MG63 (cell line): Measurements from ENCODE around the gene KRT2. TPM values are rescaled to one million over a fixed set of nuclear protein-coding genes. Genes with fewer than 3 reads are reported as not detected.

Experiments
- DNase-seq: peaks from one replicate; pipeline ENCODE4 v3.0.0-alpha.2; 2020
- H3K27me3 ChIP-seq: fragments of 250-450 bp; sonication (Bioruptor Pico); 2 replicates; pipeline ENCODE4 v1.5.1; 2020; ENCODE audit warnings: mild to moderate bottlenecking, moderate library complexity
- H3K36me3 ChIP-seq: fragments of 250-450 bp; sonication (Bioruptor Pico); 2 replicates; pipeline ENCODE4 v1.5.1; 2020; ENCODE audit warnings: mild to moderate bottlenecking, moderate library complexity
- H3K4me3 ChIP-seq: fragments of 250-450 bp; sonication (Bioruptor Pico); 2 replicates; pipeline ENCODE4 v1.5.1; 2020; ENCODE audit warnings: mild to moderate bottlenecking, moderate library complexity
- H3K9me3 ChIP-seq: fragments of 250-450 bp; sonication (Bioruptor Pico); 2 replicates; pipeline ENCODE4 v1.5.1; 2020; ENCODE audit warnings: mild to moderate bottlenecking, moderate library complexity
- total RNA-seq: library from RNA; depleted of rRNA; stranded (reverse); fragments of >200 nt; shearing (Covaris generic); gene quantifications from 2 replicates; pipeline ENCODE4 v1.2.3, GENCODE V29; 2014; ENCODE audit warnings: low replicate concordance

Gene KRT2
- total RNA-seq, 1 experiment from 2014 or later = not detected

GRCh38 chr12:52687497-52688385, 35.7 kb upstream of the KRT2 start:
- Histone ChIP-seq H3K4me3 (no peak overlapping the region), H3K27me3 (peaks cover 5% of the 10 kb centered on the region), H3K9me3 (no peaks in the 10 kb centered on the region), H3K36me3 (no peaks in the 10 kb centered on the region)
- DNase-seq = no peak

- Histone ChIP-seq H3K4me3 (no peak overlapping the region), H3K9me3 (no peaks in the 10 kb centered on the region), H3K36me3 (no peaks in the 10 kb centered on the region), H3K27me3 (peaks cover 5% of the 10 kb centered on the region)
- DNase-seq = no peak
Observed at GRCh38 chr12:52686756-52687487, 34.9 kb upstream of the KRT2 start.

GRCh38 chr12:52686063-52686462, 34.1 kb upstream of the KRT2 start:
- DNase-seq = no peak
- peaks cover 3% of the 10 kb centered on the region for H3K27me3 ChIP-seq
- no peaks in the 10 kb centered on the region for H3K36me3 ChIP-seq
- H3K4me3 ChIP-seq = no peak overlapping the region
- H3K9me3 ChIP-seq = no peaks in the 10 kb centered on the region

- Histone ChIP-seq H3K4me3 (no peak overlapping the region), H3K27me3 (peaks cover 3% of the 10 kb centered on the region), H3K9me3 (no peaks in the 10 kb centered on the region), H3K36me3 (no peaks in the 10 kb centered on the region)
- DNase-seq = no peak
Observed at GRCh38 chr12:52685406-52685890, 33.4 kb upstream of the KRT2 start.

- Histone ChIP-seq H3K9me3 (no peaks in the 10 kb centered on the region), H3K36me3 (no peaks in the 10 kb centered on the region), H3K27me3 (peaks cover 7% of the 10 kb centered on the region), H3K4me3 (no peak overlapping the region)
- DNase-seq = no peak
Observed at GRCh38 chr12:52684431-52684830, 32.4 kb upstream of the KRT2 start.

GRCh38 chr12:52683575-52684300, 31.7 kb upstream of the KRT2 start:
- peaks cover 11% of the 10 kb centered on the region for H3K27me3 ChIP-seq

GRCh38 chr12:52682938-52683574, 31.0 kb upstream of the KRT2 start:
- Histone ChIP-seq H3K4me3 (no peak overlapping the region), H3K9me3 (no peaks in the 10 kb centered on the region), H3K36me3 (no peaks in the 10 kb centered on the region), H3K27me3 (peaks cover 17% of the 10 kb centered on the region)
- no peak for DNase-seq

More at GRCh38 chr12:52683575-52684300, 31.7 kb upstream of the KRT2 start:
- no peaks in the 10 kb centered on the region for H3K9me3 ChIP-seq
- no peak for DNase-seq
- no peak overlapping the region for H3K4me3 ChIP-seq
- no peaks in the 10 kb centered on the region for H3K36me3 ChIP-seq

GRCh38 chr12:52682381-52682660, 30.3 kb upstream of the KRT2 start:
- Histone ChIP-seq H3K9me3 (no peaks in the 10 kb centered on the region), H3K27me3 (peaks cover 17% of the 10 kb centered on the region), H3K36me3 (no peaks in the 10 kb centered on the region), H3K4me3 (no peak overlapping the region)
- DNase-seq = no peak

- Histone ChIP-seq H3K9me3 (no peaks in the 10 kb centered on the region), H3K27me3 (peaks cover 17% of the 10 kb centered on the region), H3K36me3 (no peaks in the 10 kb centered on the region), H3K4me3 (no peak overlapping the region)
- DNase-seq = no peak
Observed at GRCh38 chr12:52681526-52682380, 29.7 kb upstream of the KRT2 start.

- no peaks in the 10 kb centered on the region for H3K36me3 ChIP-seq
- no peak within 1 kb of the TSS for H3K4me3 ChIP-seq
- peaks cover 17% of the 10 kb centered on the region for H3K27me3 ChIP-seq
- DNase-seq = no peak
- H3K9me3 ChIP-seq = no peaks in the 10 kb centered on the region
Observed at GRCh38 chr12:52680363-52680762, 28.4 kb upstream of the KRT2 start, which contains the start of gene KRT1. Gene KRT1 (minus strand): TSS chr12:52680407. CDS start chr12:52680348, 59 bp downstream.

GRCh38 chr12:52679875-52680274, 27.9 kb upstream of the KRT2 start:
- Histone ChIP-seq H3K9me3 (no peaks in the 10 kb centered on the region), H3K36me3 (no peaks in the 10 kb centered on the region), H3K27me3 (peaks cover 17% of the 10 kb centered on the region), H3K4me3 (no peak overlapping the region)
- no peak for DNase-seq

GRCh38 chr12:52677671-52678070, 25.7 kb upstream of the KRT2 start:
- H3K36me3 ChIP-seq = no peaks in the 10 kb centered on the region
- H3K27me3 ChIP-seq = peaks cover 19% of the 10 kb centered on the region
- DNase-seq = no peak
- no peaks in the 10 kb centered on the region for H3K9me3 ChIP-seq
- no peak overlapping the region for H3K4me3 ChIP-seq

- H3K36me3 ChIP-seq = no peaks in the 10 kb centered on the region
- no peak for DNase-seq
- peaks cover 19% of the 10 kb centered on the region for H3K27me3 ChIP-seq
- no peaks in the 10 kb centered on the region for H3K9me3 ChIP-seq
- H3K4me3 ChIP-seq = no peak overlapping the region
Observed at GRCh38 chr12:52677126-52677525, 25.1 kb upstream of the KRT2 start.

GRCh38 chr12:52676163-52676562, 24.2 kb upstream of the KRT2 start:
- peaks cover 19% of the 10 kb centered on the region for H3K27me3 ChIP-seq
- no peak for DNase-seq
- no peak overlapping the region for H3K4me3 ChIP-seq
- H3K36me3 ChIP-seq = no peaks in the 10 kb centered on the region
- H3K9me3 ChIP-seq = no peaks in the 10 kb centered on the region

GRCh38 chr12:52675301-52675701, 23.3 kb upstream of the KRT2 start:
- no peaks in the 10 kb centered on the region for H3K36me3 ChIP-seq
- no peaks in the 10 kb centered on the region for H3K9me3 ChIP-seq
- peaks cover 16% of the 10 kb centered on the region for H3K27me3 ChIP-seq

GRCh38 chr12:52674433-52674775, 22.4 kb upstream of the KRT2 start:
- H3K27me3 ChIP-seq = peaks cover 12% of the 10 kb centered on the region
- no peaks in the 10 kb centered on the region for H3K9me3 ChIP-seq
- H3K36me3 ChIP-seq = no peaks in the 10 kb centered on the region
- no peak for DNase-seq
- no peak overlapping the region for H3K4me3 ChIP-seq

More at GRCh38 chr12:52675301-52675701, 23.3 kb upstream of the KRT2 start:
- DNase-seq = no peak
- no peak overlapping the region for H3K4me3 ChIP-seq
